ENCODE data around the gene PIEZO1. TPM values are rescaled to one million over a fixed set of nuclear protein-coding genes. Genes with fewer than 3 reads are reported as not detected.
A peak's percentile ranks its signal among the peaks of the same experiment; 100 is the strongest.

The PIEZO1 gene
- total and polyA plus RNA-seq, 2 donors from 2014 or later: 103 to 124 TPM

DNA sequence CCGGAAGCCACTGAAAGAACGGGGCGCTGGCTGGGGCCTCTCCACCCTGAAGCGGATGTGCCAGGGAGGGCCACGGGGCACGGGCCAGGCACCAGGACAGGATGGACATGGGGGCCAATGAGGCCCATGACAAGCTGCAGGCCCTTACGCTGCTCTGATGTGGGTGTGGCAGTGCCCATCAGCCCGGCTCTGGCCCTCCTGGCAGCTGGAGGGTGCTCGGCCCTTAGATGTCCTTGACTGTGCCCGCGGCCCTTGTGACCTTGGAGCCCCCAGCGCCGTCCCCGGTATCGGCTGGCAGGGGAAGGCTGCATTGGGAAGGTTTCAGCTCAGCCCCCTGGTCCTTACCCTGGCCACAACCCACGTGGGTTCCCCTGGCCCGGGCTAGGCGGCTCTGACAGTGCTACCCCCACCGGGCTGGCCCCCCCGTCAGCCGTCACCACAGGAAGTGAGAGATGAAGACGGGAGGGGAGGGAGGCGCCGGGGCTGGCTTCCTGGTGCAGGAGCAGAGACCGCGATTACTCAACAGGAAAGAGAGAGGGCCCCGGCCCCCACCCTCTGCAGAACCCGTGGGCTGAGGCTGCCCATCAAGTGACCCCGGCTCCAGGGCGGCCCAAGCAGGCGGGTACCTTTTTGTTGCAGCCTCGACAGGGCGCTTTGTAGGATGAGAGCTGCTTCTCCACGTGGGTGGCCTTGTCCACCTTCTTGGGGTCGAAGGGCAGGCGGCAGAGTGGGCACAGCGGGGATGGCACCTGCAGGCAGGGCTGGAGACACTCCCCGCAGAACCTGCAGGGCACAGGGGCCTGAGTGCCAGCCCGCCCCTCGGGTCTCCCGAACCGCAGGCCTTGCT, 84.2 kb downstream of the PIEZO1 start:
- peak overlapping the region; percentile 49 to 65 for H3K27ac ChIP-seq (ENCODE audit: low read depth in 2 of 2, low read length in 2 of 2)
- no peaks in the 10 kb centered on the region for H3K27me3 ChIP-seq (ENCODE audit: control insufficient read depth, insufficient read depth, low read length)
- no peaks in the 10 kb centered on the region for H3K9me3 ChIP-seq (ENCODE audit: control insufficient read depth in 2 of 3, insufficient read depth in 1 of 3, low read length in 3 of 3)
- peaks cover 0 to 33% (median 7%) of the 10 kb centered on the region in 3 donors for H3K4me1 ChIP-seq (ENCODE audit: control insufficient read depth in 2 of 3, insufficient read depth in 2 of 3, low read depth in 1 of 3, low read length in 3 of 3)
- H3K4me3 ChIP-seq (ENCODE audit: low read length in 3 of 3): no peak overlapping the region
- H3K36me3 ChIP-seq (ENCODE audit: control insufficient read depth in 2 of 3, insufficient read depth in 3 of 3, low read length in 3 of 3): peaks cover 0 to 4% (median 3%) of the 10 kb centered on the region in 3 donors
- peak; percentile 68 to 98 (median 81) for DNase-seq
- no peak overlapping the region for H3K9ac ChIP-seq (ENCODE audit: low read length in 3 of 3)
- intact Hi-C loops (cut with DNase I): no loop called here
- no peak for FAIRE-seq
- no peak for TF ChIP-seq CTCF (IDR thresholded peaks at IDR 0.05; ENCODE audit: borderline replicate concordance, extremely low read depth, insufficient read depth)

- Histone ChIP-seq H3K27ac (ENCODE audit: low read depth in 2 of 2, low read length in 2 of 2) (peak overlapping the region; percentile 49 to 65), H3K27me3 (ENCODE audit: control insufficient read depth, insufficient read depth, low read length) (no peaks in the 10 kb centered on the region), H3K9ac (ENCODE audit: low read length in 3 of 3) (no peak overlapping the region), H3K4me3 (ENCODE audit: low read length in 3 of 3) (no peak overlapping the region), H3K36me3 (ENCODE audit: control insufficient read depth in 2 of 3, insufficient read depth in 3 of 3, low read length in 3 of 3) (peaks cover 0 to 4% (median 3%) of the 10 kb centered on the region in 3 donors), H3K4me1 (ENCODE audit: control insufficient read depth in 2 of 3, insufficient read depth in 2 of 3, low read depth in 1 of 3, low read length in 3 of 3) (peaks cover 0 to 30% (median 6%) of the 10 kb centered on the region in 3 donors), H3K9me3 (ENCODE audit: control insufficient read depth in 2 of 3, insufficient read depth in 1 of 3, low read length in 3 of 3) (no peaks in the 10 kb centered on the region)
- intact Hi-C loops (cut with DNase I): no loop called here
- no peak for TF ChIP-seq CTCF (IDR thresholded peaks at IDR 0.05; ENCODE audit: borderline replicate concordance, extremely low read depth, insufficient read depth)
- DNase-seq (no peak), FAIRE-seq (no peak)
These were observed 84.7 kb downstream of the PIEZO1 start for GRCh38 chr16:88700322-88700635.

DNA sequence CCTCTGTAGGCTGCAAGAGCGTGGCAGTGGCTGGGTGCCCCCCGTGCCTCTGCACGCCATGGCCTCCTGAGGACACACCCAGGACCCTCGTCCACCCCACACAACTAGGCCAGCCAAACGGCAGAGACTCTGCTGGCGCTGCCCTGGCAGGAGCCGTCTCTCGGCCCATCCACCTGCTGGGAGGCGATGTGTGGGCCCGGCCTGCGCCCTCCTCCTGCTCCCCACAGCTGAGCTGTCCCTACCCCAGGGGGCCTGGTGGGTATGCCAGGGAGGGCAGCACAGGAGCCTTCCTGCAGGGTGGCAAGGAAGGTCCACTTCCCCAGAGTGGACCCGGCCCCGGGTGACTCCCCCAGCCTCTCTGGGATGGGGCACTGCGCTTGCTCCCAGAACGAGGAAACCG, 85.8 kb downstream of the PIEZO1 start:
- DNase-seq (no peak), FAIRE-seq (no peak)
- no peaks in the 10 kb centered on the region for H3K9me3 ChIP-seq (ENCODE audit: control insufficient read depth in 2 of 3, insufficient read depth in 1 of 3, low read length in 3 of 3)
- H3K27ac ChIP-seq (ENCODE audit: low read depth in 2 of 2, low read length in 2 of 2): no peak overlapping the region
- peaks cover 0 to 4% (median 3%) of the 10 kb centered on the region in 3 donors for H3K36me3 ChIP-seq (ENCODE audit: control insufficient read depth in 2 of 3, insufficient read depth in 3 of 3, low read length in 3 of 3)
- intact Hi-C loops (cut with DNase I): no loop called here
- H3K4me3 ChIP-seq (ENCODE audit: low read length in 3 of 3): no peak overlapping the region
- peaks cover 0 to 25% (median 0%) of the 10 kb centered on the region in 3 donors for H3K4me1 ChIP-seq (ENCODE audit: control insufficient read depth in 2 of 3, insufficient read depth in 2 of 3, low read depth in 1 of 3, low read length in 3 of 3)
- no peak for TF ChIP-seq CTCF (IDR thresholded peaks at IDR 0.05; ENCODE audit: borderline replicate concordance, extremely low read depth, insufficient read depth)
- H3K9ac ChIP-seq (ENCODE audit: low read length in 3 of 3): no peak overlapping the region
- H3K27me3 ChIP-seq (ENCODE audit: control insufficient read depth, insufficient read depth, low read length): no peaks in the 10 kb centered on the region

Data from kidney (tissue), 14 donors.